GM12878 (cell line): ENCODE data around the gene MRPL49. TPM values are rescaled to one million over a fixed set of nuclear protein-coding genes. Genes with fewer than 3 reads are reported as not detected.

Experiments
- ATAC-seq: fragments of 200-7000 bp; cut with Tn5 transposase; 3 replicates; pipeline ENCODE4 v1.9.1; 2020; ENCODE audit warnings: mild to moderate bottlenecking, moderate library complexity
- BruUV-seq: library from RNA; stranded (reverse); fragments of 400-500 nt; replicated peaks from 2 replicates; lab custom pipeline; 2021; lab: Mats Ljungman, UMichigan
- CTCF ChIA-PET: fragments of 300-600 bp; sonication (Branson Sonifier 250); formaldehyde crosslinking; extraction: SDS; loops from one replicate; lab custom pipeline; 2021; ENCODE audit warnings: inconsistent platforms; lab: Yijun Ruan, JAX
- POLR2A ChIA-PET: fragments of 350-600 bp; formaldehyde crosslinking; extraction: SDS; loops from one replicate; lab custom pipeline; 2021; ENCODE audit warnings: inconsistent platforms; lab: Charles Lee
- RAD21 ChIA-PET: fragments of 300-600 bp; sonication (Branson Sonifier 250); formaldehyde crosslinking; loops from one replicate; lab custom pipeline; 2023; ENCODE audit warnings: antibody characterized with exemption; ENCODE audit not compliant: unreplicated experiment; lab: Charles Lee
- SMC1A ChIA-PET: fragments of 300-600 bp; sonication (Branson Sonifier 250); formaldehyde crosslinking; loops from one replicate; lab custom pipeline; 2023; ENCODE audit not compliant: unreplicated experiment, uncharacterized antibody; lab: Charles Lee
- DNase-seq: peaks from one replicate; pipeline ENCODE4 v3.0.0-alpha.2; 2011; ENCODE audit warnings: low read depth, low spot score
- FAIRE-seq: peaks from 3 replicates; lab custom pipeline; 2011; peaks lifted over from hg19 to GRCh38; lab: Jason Lieb, UNC
- H2AFZ ChIP-seq: 2 replicates; pipeline ENCODE4 v1.6.0; 2011; ENCODE audit warnings: low read depth, low read length, control low read depth; ENCODE audit not compliant: control insufficient read depth
- H3K27ac ChIP-seq: 2 replicates; pipeline ENCODE4 v1.5.1; 2011; ENCODE audit warnings: control low read depth; ENCODE audit not compliant: control insufficient read depth, insufficient read depth
- H3K27me3 ChIP-seq, 2 experiments: replicated peaks in 1 of 2; 2 replicates each; pipeline versions ENCODE4 v1.6.0 to v1.6.1; 2011; ENCODE audit warnings: low read length in 1 of 2; ENCODE audit not compliant: control insufficient read depth in 2 of 2, insufficient read depth in 2 of 2
- H3K36me3 ChIP-seq, 2 experiments: 2 replicates each; pipeline ENCODE4 v1.5.1; 2011; ENCODE audit warnings: low read length in 1 of 2; ENCODE audit not compliant: control insufficient read depth in 2 of 2, insufficient read depth in 2 of 2
- H3K4me1 ChIP-seq: 2 replicates; pipeline ENCODE4 v1.6.1; 2011; ENCODE audit warnings: mild to moderate bottlenecking, low read length, moderate library complexity, mixed read lengths; ENCODE audit not compliant: control insufficient read depth, insufficient read depth
- H3K4me2 ChIP-seq: 2 replicates; pipeline ENCODE4 v1.6.0; 2011; ENCODE audit warnings: control low read depth; ENCODE audit not compliant: control insufficient read depth, insufficient read depth
- H3K4me3 ChIP-seq: fragments of 200-600 bp; sonication (generic); 2 replicates; pipeline ENCODE4 v1.5.1; 2016
- H3K79me2 ChIP-seq: 2 replicates; pipeline ENCODE4 v1.6.0; 2011; ENCODE audit warnings: low read length; ENCODE audit not compliant: control insufficient read depth, insufficient read depth
- H3K9ac ChIP-seq: 2 replicates; pipeline ENCODE4 v1.8.0; 2011; ENCODE audit warnings: low read length, control low read depth, mixed read lengths; ENCODE audit not compliant: control insufficient read depth, insufficient read depth
- H3K9me3 ChIP-seq: replicated peaks from 3 replicates; pipeline ENCODE4 v1.5.1; 2011; ENCODE audit warnings: mild to moderate bottlenecking, low read length; ENCODE audit not compliant: control insufficient read depth, insufficient read depth
- H4K20me1 ChIP-seq: 2 replicates; pipeline ENCODE4 v1.6.0; 2011; ENCODE audit not compliant: control insufficient read depth, insufficient read depth
- CUX1 ChIP-seq: IDR thresholded peaks from 2 replicates; pipeline ENCODE4 v1.6.1; 2012; ENCODE audit warnings: improper control_type of control experiment, low read depth, low read length; ENCODE audit not compliant: insufficient replicate concordance
- EZH2 ChIP-seq: IDR thresholded peaks from 2 replicates; pipeline ENCODE4 v1.6.1; 2012; ENCODE audit warnings: low read depth, mild to moderate bottlenecking, control low read depth, inconsistent platforms, low read length, borderline replicate concordance; ENCODE audit not compliant: control insufficient read depth
- FOXK2 ChIP-seq: fragments of 450-650 bp; IDR thresholded peaks from 2 replicates; pipeline ENCODE4 v1.6.1; 2017; ENCODE audit warnings: mild to moderate bottlenecking, moderate library complexity
- KAT2A ChIP-seq: conservative IDR thresholded peaks from 2 replicates; pipeline ENCODE4 v1.6.1; 2011; ENCODE audit warnings: low read depth, low read length; ENCODE audit not compliant: control insufficient read depth
- NR2C1 ChIP-seq: fragments of 450-650 bp; IDR thresholded peaks from 2 replicates; pipeline ENCODE4 v1.6.1; 2017; ENCODE audit warnings: antibody characterized with exemption, mild to moderate bottlenecking, moderate library complexity
- NR2C2 ChIP-seq: IDR thresholded peaks from 2 replicates; pipeline ENCODE4 v1.6.1; 2011; ENCODE audit warnings: borderline replicate concordance, low read depth; ENCODE audit not compliant: control insufficient read depth, insufficient read length
- RAD21 ChIP-seq: IDR thresholded peaks from 2 replicates; pipeline ENCODE4 v1.6.1; 2011; ENCODE audit warnings: mild to moderate bottlenecking, low read depth, low read length, moderate library complexity; ENCODE audit not compliant: insufficient read depth
- SPI1 ChIP-seq: IDR thresholded peaks from 2 replicates; pipeline ENCODE4 v1.6.1; 2011; ENCODE audit warnings: low read depth, mild to moderate bottlenecking, low read length, moderate library complexity, borderline replicate concordance; ENCODE audit not compliant: insufficient read depth
- STAT1 ChIP-seq: fragments of 450-650 bp; conservative IDR thresholded peaks from 2 replicates; pipeline ENCODE4 v1.6.1; 2014; ENCODE audit warnings: antibody characterized with exemption, mild to moderate bottlenecking
- SUZ12 ChIP-seq: fragments of 200-600 bp; sonication (generic); IDR thresholded peaks from one replicate; pipeline ENCODE4 v1.6.1; 2018; ENCODE audit warnings: antibody characterized with exemption, mild to moderate bottlenecking; ENCODE audit not compliant: unreplicated experiment
- TAF1 ChIP-seq: IDR thresholded peaks from 2 replicates; pipeline ENCODE4 v1.6.1; 2011; ENCODE audit warnings: mild to moderate bottlenecking, low read depth, low read length, borderline replicate concordance
- YBX1 ChIP-seq: fragments of 450-650 bp; IDR thresholded peaks from 2 replicates; pipeline ENCODE4 v1.6.1; 2016; ENCODE audit warnings: antibody characterized with exemption
- ZSCAN29 ChIP-seq: fragments of 450-650 bp; IDR thresholded peaks from 2 replicates; pipeline ENCODE4 v1.6.1; 2017; ENCODE audit warnings: mild to moderate bottlenecking, moderate library complexity
- WGBS: methylation state at CpG from one replicate; pipeline ENCODE4 v1.1.6; 2016; ENCODE audit warnings: low lambda C conversion rate; ENCODE audit not compliant: insufficient replicate concordance, insufficient coverage; ENCODE audit errors: missing lambda C conversion rate; 5-methylcytosine and 5-hydroxymethylcytosine counted together
- in situ Hi-C: fragments of 300-500 bp; cut with MboI; formaldehyde crosslinking; loops from 9 replicates; pipeline ENCODE4 v1.14.3; 2018; ENCODE audit warnings: mixed read lengths
- intact Hi-C: fragments of 100-400 bp; cut with micrococcal nuclease; formaldehyde crosslinking; loops from one replicate; pipeline ENCODE4 v1.14.2; 2022; ENCODE audit not compliant: unreplicated experiment
- polyA plus RNA-seq, 11 experiments: library from polyadenylated mRNA; depleted of rRNA in 4 of 11; unstranded in 6 of 11; stranded (reverse) in 5 of 11; fragments of >200 nt; fragmentation: Nextera tagmentation in 4 of 11; fragmentation: Illumina TruSeq in 1 of 11; extraction: Ambion mirVana in 4 of 11; extraction: Trizol in 1 of 11; gene quantifications; 1 replicate in 1 of 11; 2 replicates in 10 of 11; pipeline versions ENCODE4 v1.2.1 to v1.2.3, GENCODE V29; 2011 to 2016; ENCODE audit warnings: inconsistent platforms in 2 of 11, missing spikeins in 2 of 11, low read depth in 1 of 11
- total RNA-seq, 4 experiments: library from RNA; depleted of rRNA in 3 of 4; stranded (reverse); fragments of >200 nt in 3 of 4; fragmentation: Illumina TruSeq in 1 of 4; extraction: Trizol in 1 of 4; gene quantifications; 2 replicates each; pipeline versions ENCODE4 v1.2.1 to v1.2.3, GENCODE V29; 2013 to 2021
- TF ChIP-seq, protein P1 (sequence below): fragments of 150-350 bp; IDR thresholded peaks from 2 replicates; pipeline ENCODE4 v1.6.1; 2016; ENCODE audit warnings: low read depth, low read length

Gene MRPL49
- total and polyA plus RNA-seq, 10 of the 15 experiments (the other 5 are each of a cell fraction or from before 2014, with no cell fraction given): 42.0 to 116 (median 71.7) TPM

GRCh38 chr11:65134240-65134951, 12.3 kb downstream of the MRPL49 start, which contains the start of gene SYVN1:
SYVN1 (minus strand) TSS chr11:65134519; CDS start chr11:65133601, 918 bp downstream.
- ChIA-PET SMC1A (interaction anchor here (1.1 to 2.4 kb wide), 8 partner anchors 11 to 286 kb away, joined by 3 to 13 read pairs (median 8); partner anchors contain the start of genes FAU, MRPL49 and ZNHIT2), CTCF (interaction anchor here (0.6 to 6.7 kb wide), 11 partner anchors 12 to 290 kb away, joined by 3 to 40 read pairs (median 6); partner anchors contain the start of genes CAPN1, CDC42BPG, FAU and MRPL49), POLR2A (interaction anchor here (0.6 to 3.1 kb wide), 22 partner anchors 10 to 355 kb away, joined by 3 to 28 read pairs (median 6); partner anchors contain the start of genes CAPN1, CDCA5, FAU and MRPL49), RAD21 (interaction anchor here (0.5 to 3.0 kb wide), 9 partner anchors 13 to 286 kb away, joined by 3 to 25 read pairs (median 6); partner anchors contain the start of genes ARL2, CAPN1, DPF2 and FAU)
- intact Hi-C loops: loop anchor here (5.0 to 10.0 kb wide), 2 partner anchors 48 to 120 kb away; partner anchors contain the start of gene CAPN1
- H3K4me2 ChIP-seq: peak within 1 kb of the TSS; percentile 98
- 2% methylated on average over 56 of the region's 60 CpGs for WGBS
- peak within 1 kb of the TSS; percentile 96 for H3K9ac ChIP-seq
- peak; percentile 89 for DNase-seq
- no TSS peak for BruUV-seq
- in situ Hi-C loops: no loop called here
- H3K27me3 ChIP-seq: no peaks in the 10 kb centered on the region
- peaks cover 11 to 20% of the 10 kb centered on the region in 2 experiments; a peak in 3 of 4 replicates for H3K36me3 ChIP-seq
- H2AFZ ChIP-seq: peak within 1 kb of the TSS; percentile 97
- peaks cover 44% of the 10 kb centered on the region for H3K79me2 ChIP-seq
- H4K20me1 ChIP-seq: 0 out of 2 replicates have a peak, but pooled peaks cover 4% of the 10 kb centered on the region
- peak within 1 kb of the TSS; percentile 99 for H3K27ac ChIP-seq
- H3K4me1 ChIP-seq: peaks cover 21% of the 10 kb centered on the region
- peak; percentile 81 for ATAC-seq
- H3K4me3 ChIP-seq: peak within 1 kb of the TSS; percentile 99
- H3K9me3 ChIP-seq: no peaks in the 10 kb centered on the region
- FAIRE-seq: peak; percentile 70
- TF ChIP-seq RAD21: no peak
- TF ChIP-seq CUX1: no peak
- no peak for TF ChIP-seq SPI1
- peak; percentile 74 for TF ChIP-seq TAF1
- peak; percentile 43; the same call in 1 of the 2 replicates for TF ChIP-seq ZSCAN29
- TF ChIP-seq NR2C2: no peak
- TF ChIP-seq KAT2A: no peak
- no peak for TF ChIP-seq YBX1
- no peak for TF ChIP-seq EZH2
- no peak for TF ChIP-seq SUZ12
- TF ChIP-seq STAT1: peak; percentile 97
- peak; percentile 98 for TF ChIP-seq FOXK2
- peak; percentile 85 for TF ChIP-seq NR2C1
- TF ChIP-seq, protein P1, sequence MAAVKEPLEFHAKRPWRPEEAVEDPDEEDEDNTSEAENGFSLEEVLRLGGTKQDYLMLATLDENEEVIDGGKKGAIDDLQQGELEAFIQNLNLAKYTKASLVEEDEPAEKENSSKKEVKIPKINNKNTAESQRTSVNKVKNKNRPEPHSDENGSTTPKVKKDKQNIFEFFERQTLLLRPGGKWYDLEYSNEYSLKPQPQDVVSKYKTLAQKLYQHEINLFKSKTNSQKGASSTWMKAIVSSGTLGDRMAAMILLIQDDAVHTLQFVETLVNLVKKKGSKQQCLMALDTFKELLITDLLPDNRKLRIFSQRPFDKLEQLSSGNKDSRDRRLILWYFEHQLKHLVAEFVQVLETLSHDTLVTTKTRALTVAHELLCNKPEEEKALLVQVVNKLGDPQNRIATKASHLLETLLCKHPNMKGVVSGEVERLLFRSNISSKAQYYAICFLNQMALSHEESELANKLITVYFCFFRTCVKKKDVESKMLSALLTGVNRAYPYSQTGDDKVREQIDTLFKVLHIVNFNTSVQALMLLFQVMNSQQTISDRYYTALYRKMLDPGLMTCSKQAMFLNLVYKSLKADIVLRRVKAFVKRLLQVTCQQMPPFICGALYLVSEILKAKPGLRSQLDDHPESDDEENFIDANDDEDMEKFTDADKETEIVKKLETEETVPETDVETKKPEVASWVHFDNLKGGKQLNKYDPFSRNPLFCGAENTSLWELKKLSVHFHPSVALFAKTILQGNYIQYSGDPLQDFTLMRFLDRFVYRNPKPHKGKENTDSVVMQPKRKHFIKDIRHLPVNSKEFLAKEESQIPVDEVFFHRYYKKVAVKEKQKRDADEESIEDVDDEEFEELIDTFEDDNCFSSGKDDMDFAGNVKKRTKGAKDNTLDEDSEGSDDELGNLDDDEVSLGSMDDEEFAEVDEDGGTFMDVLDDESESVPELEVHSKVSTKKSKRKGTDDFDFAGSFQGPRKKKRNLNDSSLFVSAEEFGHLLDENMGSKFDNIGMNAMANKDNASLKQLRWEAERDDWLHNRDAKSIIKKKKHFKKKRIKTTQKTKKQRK: no peak
